Rectal smooth muscle tissue (tissue), 1 donor: ENCODE measurements around the gene THUMPD2.

ENCODE experiments used
- H3K27ac ChIP-seq: one replicate; pipeline ENCODE4 v1.7.0; 2013; ENCODE audit warnings: low read depth, low read length, inconsistent platforms
- H3K27me3 ChIP-seq: one replicate; pipeline ENCODE4 v1.7.0; 2013; ENCODE audit warnings: low read length; ENCODE audit not compliant: control insufficient read depth, insufficient read depth
- H3K36me3 ChIP-seq: one replicate; pipeline ENCODE4 v1.7.0; 2013; ENCODE audit warnings: low read length; ENCODE audit not compliant: control insufficient read depth, insufficient read depth
- H3K4me1 ChIP-seq: one replicate; pipeline ENCODE4 v1.7.0; 2013; ENCODE audit warnings: low read length; ENCODE audit not compliant: control insufficient read depth, insufficient read depth
- H3K4me3 ChIP-seq: one replicate; pipeline ENCODE4 v1.7.0; 2013; ENCODE audit warnings: low read length
- H3K9ac ChIP-seq: one replicate; pipeline ENCODE4 v1.7.0; 2013; ENCODE audit warnings: low read length

Gene THUMPD2

DNA sequence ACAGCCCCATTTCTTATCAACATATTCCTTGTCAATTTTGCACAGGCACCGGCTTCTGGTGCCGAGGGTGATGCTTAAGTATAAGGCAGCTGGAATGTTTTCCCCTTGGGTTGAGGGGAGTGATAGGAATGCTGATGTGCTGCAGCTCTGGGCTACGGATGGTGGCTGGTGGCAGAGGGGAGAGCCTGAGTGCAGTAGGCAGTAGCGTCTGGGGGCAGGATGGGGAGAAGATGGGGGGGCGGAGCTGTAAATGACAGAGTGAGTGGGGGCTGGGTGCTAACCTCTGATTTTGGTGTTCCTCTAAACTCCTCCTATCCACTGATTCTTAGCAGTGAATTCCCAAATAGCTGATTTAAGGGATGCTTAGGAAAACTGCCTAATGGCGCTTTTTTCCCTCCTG is 92.6 kb downstream of the THUMPD2 start:
- H3K36me3 ChIP-seq, result no peaks in the 10 kb centered on the region
- no peaks in the 10 kb centered on the region for H3K4me1 ChIP-seq
- H3K27ac ChIP-seq, result no peak overlapping the region
- no peak overlapping the region for H3K4me3 ChIP-seq
- no peak overlapping the region for H3K9ac ChIP-seq
- no peaks in the 10 kb centered on the region for H3K27me3 ChIP-seq
